Vagina (tissue), 2 donors: ENCODE data around the gene GRIK4.

Experiments
- POLR2A ChIP-seq, 2 donors: fragments of 450-650 bp; IDR thresholded peaks; one replicate each; pipeline ENCODE4 v1.6.1; 2017; ENCODE audit warnings: antibody characterized with exemption in 2 of 2, mild to moderate bottlenecking in 2 of 2, moderate library complexity in 2 of 2
- POLR2AphosphoS5 ChIP-seq, 2 donors: sonication (generic); formaldehyde crosslinking; IDR thresholded peaks; one replicate each; pipeline ENCODE4 v1.9.0; 2017; ENCODE audit warnings: antibody characterized with exemption in 2 of 2, mild to moderate bottlenecking in 2 of 2, low read depth in 1 of 2; ENCODE audit not compliant: insufficient read depth in 1 of 2
- TF ChIP-seq, protein P1 (sequence below), 3 experiments: fragments of 450-650 bp in 2 of 3; fragments of 200-600 bp in 1 of 3; sonication (generic) in 1 of 3; IDR thresholded peaks; one replicate each; pipeline ENCODE4 v1.5.1; 2017 to 2019; ENCODE audit warnings: antibody characterized with exemption in 3 of 3, mild to moderate bottlenecking in 2 of 3, moderate library complexity in 2 of 3

DNA sequence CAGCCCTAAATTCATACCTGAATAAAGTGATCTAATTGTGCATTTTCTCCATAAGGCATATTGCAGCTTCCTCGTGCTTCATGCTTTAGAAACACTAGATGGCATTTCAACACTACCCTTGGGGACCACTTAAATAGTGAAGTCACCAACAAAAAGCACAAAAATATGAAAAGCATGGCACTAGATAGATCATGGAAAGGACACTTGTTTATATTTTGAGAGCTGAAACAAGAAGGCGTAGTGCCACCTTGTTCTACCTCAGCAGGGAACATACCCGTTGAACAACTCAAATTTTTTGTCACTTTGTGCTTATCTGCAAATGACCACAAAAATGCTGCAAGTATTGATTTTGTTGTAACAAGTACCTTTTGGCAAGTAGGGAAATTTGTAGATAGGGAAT is 521.0 kb downstream of the GRIK4 start:
- TF ChIP-seq, protein P1, sequence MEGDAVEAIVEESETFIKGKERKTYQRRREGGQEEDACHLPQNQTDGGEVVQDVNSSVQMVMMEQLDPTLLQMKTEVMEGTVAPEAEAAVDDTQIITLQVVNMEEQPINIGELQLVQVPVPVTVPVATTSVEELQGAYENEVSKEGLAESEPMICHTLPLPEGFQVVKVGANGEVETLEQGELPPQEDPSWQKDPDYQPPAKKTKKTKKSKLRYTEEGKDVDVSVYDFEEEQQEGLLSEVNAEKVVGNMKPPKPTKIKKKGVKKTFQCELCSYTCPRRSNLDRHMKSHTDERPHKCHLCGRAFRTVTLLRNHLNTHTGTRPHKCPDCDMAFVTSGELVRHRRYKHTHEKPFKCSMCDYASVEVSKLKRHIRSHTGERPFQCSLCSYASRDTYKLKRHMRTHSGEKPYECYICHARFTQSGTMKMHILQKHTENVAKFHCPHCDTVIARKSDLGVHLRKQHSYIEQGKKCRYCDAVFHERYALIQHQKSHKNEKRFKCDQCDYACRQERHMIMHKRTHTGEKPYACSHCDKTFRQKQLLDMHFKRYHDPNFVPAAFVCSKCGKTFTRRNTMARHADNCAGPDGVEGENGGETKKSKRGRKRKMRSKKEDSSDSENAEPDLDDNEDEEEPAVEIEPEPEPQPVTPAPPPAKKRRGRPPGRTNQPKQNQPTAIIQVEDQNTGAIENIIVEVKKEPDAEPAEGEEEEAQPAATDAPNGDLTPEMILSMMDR (IDR thresholded peaks at IDR 0.05), result no peak
- TF ChIP-seq POLR2A (IDR thresholded peaks at IDR 0.05), result no peak
- TF ChIP-seq POLR2AphosphoS5 (IDR thresholded peaks at IDR 0.05; ENCODE audit: insufficient read depth in 1 of 2, low read depth in 1 of 2), result no peak
